ENCODE measurements around the gene UBE2L3.

Gene UBE2L3

GRCh38 chr22:21646608-21647590 is 79.4 kb downstream of the UBE2L3 start:
- DNase-seq = peak; percentile 86

- DNase-seq = no peak
Observed at GRCh38 chr22:21650280-21650679, 82.8 kb downstream of the UBE2L3 start.

- peak; percentile 35 for DNase-seq
Observed at GRCh38 chr22:21650823-21651520, 83.5 kb downstream of the UBE2L3 start.

GRCh38 chr22:21651521-21652009 is 84.1 kb downstream of the UBE2L3 start:
- no peak for DNase-seq

- peak; percentile 95 for DNase-seq
Observed at GRCh38 chr22:21652010-21652546, 84.6 kb downstream of the UBE2L3 start.

GRCh38 chr22:21652547-21653545 is 85.3 kb downstream of the UBE2L3 start:
- no peak for DNase-seq

GRCh38 chr22:21657020-21657359 is 89.5 kb downstream of the UBE2L3 start:
- no peak for DNase-seq

- peak; percentile 84 for DNase-seq
Observed at GRCh38 chr22:21657360-21658032, 90.0 kb downstream of the UBE2L3 start.

- no peak for DNase-seq
Observed at GRCh38 chr22:21659864-21660525, 92.5 kb downstream of the UBE2L3 start.

- DNase-seq = no peak
Observed at GRCh38 chr22:21660904-21661303, 93.4 kb downstream of the UBE2L3 start.

- DNase-seq = no peak
Observed at GRCh38 chr22:21661991-21662390, 94.5 kb downstream of the UBE2L3 start.

- no peak for DNase-seq
Observed at GRCh38 chr22:21663738-21664137, 96.2 kb downstream of the UBE2L3 start.

- DNase-seq = no peak
Observed at GRCh38 chr22:21665047-21665851, 97.7 kb downstream of the UBE2L3 start.

- no peak for DNase-seq
Observed at GRCh38 chr22:21666786-21667185, 99.3 kb downstream of the UBE2L3 start.

GRCh38 chr22:21669026-21669425 is 101.5 kb downstream of the UBE2L3 start:
- DNase-seq = no peak

GRCh38 chr22:21672107-21672629 is 104.7 kb downstream of the UBE2L3 start:
- DNase-seq = no peak

Measured in activated CD4-positive, alpha-beta T cell treated with anti-CD3 and anti-CD28 coated beads, Interleukin-2, amount 50 U/mL, for 16 hours (primary cell).